AG10803 (cell line): Measurements from ENCODE around the gene DNAJB11.
"Not testable (repeated sequence)": the region's sequence is repeated elsewhere in the genome, so short reads cannot be mapped to it uniquely, and the experiment has no call there.

Experiments used
- DNase-seq: peaks from one replicate; pipeline ENCODE4 v3.0.0; 2010; ENCODE audit warnings: low read depth
- H3K4me3 ChIP-seq: 2 replicates; pipeline ENCODE4 v1.5.1; 2011; ENCODE audit warnings: mild to moderate bottlenecking, low read length, control low read depth
- TF ChIP-seq, protein P1 (sequence below): conservative IDR thresholded peaks from 2 replicates; pipeline ENCODE4 v1.5.1; 2011; ENCODE audit warnings: mild to moderate bottlenecking, low read length, control low read depth, inconsistent platforms

DNAJB11 gene

DNA sequence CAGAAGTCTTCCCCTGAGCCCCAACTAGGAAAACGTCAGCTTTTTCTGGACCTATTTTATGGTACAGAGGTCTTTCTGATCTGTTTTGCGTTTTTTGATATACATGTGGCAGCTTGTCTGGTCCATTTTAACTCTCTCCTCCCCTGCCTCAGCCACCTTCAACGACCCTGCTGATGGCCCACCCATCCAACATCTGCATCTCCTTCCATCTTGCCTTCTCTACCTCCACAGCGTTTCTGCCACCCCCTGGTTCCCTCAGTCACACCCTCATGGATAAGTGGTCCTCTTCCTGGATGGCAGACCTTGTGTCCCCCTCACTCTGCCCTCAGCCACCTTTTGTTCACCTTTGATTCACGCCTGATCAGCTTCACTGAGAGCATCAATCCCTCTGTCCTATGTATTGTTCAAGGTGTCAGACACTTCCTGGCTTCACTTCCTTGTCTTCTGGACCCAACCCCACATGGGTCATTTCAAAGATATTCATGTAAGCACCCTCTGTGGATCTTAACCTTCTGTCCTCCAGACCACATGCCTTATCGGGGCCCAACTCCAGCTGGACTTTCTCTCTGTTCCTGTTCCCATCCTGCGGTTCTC lies 55.8 kb downstream of the DNAJB11 start:
- H3K4me3 ChIP-seq, result no peak overlapping the region
- TF ChIP-seq, protein P1, sequence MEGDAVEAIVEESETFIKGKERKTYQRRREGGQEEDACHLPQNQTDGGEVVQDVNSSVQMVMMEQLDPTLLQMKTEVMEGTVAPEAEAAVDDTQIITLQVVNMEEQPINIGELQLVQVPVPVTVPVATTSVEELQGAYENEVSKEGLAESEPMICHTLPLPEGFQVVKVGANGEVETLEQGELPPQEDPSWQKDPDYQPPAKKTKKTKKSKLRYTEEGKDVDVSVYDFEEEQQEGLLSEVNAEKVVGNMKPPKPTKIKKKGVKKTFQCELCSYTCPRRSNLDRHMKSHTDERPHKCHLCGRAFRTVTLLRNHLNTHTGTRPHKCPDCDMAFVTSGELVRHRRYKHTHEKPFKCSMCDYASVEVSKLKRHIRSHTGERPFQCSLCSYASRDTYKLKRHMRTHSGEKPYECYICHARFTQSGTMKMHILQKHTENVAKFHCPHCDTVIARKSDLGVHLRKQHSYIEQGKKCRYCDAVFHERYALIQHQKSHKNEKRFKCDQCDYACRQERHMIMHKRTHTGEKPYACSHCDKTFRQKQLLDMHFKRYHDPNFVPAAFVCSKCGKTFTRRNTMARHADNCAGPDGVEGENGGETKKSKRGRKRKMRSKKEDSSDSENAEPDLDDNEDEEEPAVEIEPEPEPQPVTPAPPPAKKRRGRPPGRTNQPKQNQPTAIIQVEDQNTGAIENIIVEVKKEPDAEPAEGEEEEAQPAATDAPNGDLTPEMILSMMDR, result no peak
- DNase-seq, result no peak

DNA sequence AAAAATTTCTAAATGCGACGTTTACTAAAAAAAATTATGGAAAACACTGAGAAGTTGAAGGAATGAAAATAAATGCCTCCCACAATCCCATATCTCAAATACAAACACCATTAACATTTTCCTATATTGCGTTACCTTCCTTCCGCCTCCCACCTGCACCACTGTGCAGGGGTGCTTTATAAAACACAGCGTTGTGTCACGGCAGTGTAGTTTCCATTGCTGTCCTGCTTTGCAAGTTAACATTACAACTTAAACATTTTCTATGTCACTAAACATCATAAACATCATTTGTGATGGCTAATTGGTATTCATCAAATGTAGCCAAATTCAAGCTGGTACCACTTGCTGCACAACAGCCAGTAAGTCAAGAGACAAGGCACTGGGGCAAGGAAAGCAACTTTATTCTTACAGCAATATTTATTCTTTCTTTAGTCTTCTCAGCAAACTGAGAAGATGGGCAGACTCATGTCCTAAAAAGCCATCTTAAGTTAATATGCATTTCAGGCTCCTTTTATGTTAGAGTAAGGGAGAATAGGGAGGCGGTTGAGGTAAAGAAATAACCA lies 57.4 kb downstream of the DNAJB11 start:
- DNase-seq, result no peak
- TF ChIP-seq, protein P1, result no peak

DNA sequence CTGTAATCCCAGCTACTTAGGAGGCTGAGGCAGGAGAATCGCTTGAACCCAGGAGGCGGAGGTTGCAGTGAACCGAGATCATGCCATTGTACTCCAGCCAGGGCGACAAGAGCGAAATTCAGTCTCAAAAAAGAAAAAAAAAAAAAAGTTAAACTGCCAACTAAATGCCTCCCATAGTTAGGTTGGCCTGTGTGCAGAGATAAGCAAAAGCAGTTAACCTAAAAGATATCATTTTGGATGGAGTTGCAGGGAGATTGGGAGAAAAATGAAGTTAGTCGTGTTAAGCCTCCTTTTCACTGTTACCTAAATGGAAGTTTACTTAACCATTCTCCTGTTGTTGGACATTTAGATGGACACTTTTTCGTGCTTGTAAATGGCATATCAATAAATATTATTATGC lies 58.2 kb downstream of the DNAJB11 start:
- H3K4me3 ChIP-seq, result no peak overlapping the region
- TF ChIP-seq, protein P1, result no peak
- DNase-seq, result no peak

More for the DNA sequence above, 57.4 kb downstream of the DNAJB11 start:
- H3K4me3 ChIP-seq, result no peak overlapping the region

DNA sequence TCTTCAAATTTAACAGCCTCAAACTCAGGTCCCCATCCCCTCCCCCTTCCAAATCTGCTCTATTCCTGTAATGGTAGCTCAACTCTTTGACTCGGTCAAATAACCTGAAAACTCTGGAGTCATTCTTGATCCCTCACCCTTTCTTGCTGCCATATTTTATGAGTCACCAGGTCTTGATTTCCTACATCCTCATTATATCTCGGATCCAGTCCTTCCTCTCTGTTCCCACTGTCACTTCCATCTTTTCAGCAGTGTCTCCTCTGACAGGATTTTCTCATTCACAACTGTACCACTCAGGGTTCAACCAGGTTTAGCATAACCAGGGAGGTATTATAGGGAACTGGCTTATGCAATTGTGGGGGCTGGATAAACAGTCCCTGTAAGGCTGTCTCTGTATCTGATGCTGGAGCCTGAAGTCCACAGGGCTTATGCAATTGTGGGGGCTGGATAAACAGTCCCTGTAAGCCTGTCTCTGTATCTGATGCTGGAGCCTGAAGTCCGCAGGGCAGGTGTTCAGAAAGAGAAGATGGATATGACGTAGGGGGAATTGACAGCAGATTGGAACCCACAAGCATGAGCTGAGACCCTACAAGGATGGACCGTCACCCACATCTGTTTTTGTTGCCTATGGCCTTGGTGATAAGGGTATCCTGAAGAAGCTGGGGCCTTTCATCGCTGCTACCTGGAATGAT lies 60.6 kb downstream of the DNAJB11 start:
- TF ChIP-seq, protein P1, result no peak
- H3K4me3 ChIP-seq, result no peak overlapping the region
- no peak for DNase-seq

DNA sequence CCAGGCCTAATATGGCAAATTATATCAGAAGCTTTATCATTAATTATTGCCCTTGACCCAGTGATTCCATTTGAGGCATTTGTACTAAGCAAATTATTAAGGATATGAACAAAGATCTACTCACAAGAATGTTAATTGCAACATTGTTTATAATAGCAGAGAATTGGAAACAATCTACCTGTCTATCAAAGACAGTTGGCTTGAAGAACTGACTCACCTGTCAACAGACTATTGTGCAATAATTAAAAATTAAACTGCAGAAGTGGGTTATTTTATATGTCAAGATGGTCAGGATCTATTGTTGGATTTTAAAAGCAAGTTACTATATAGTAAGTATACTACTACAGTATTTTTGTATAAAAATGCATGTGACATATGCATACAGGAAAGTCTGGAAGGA lies 63.0 kb downstream of the DNAJB11 start:
- TF ChIP-seq, protein P1, result no peak
- no peak for DNase-seq
- H3K4me3 ChIP-seq, result no peak overlapping the region

DNA sequence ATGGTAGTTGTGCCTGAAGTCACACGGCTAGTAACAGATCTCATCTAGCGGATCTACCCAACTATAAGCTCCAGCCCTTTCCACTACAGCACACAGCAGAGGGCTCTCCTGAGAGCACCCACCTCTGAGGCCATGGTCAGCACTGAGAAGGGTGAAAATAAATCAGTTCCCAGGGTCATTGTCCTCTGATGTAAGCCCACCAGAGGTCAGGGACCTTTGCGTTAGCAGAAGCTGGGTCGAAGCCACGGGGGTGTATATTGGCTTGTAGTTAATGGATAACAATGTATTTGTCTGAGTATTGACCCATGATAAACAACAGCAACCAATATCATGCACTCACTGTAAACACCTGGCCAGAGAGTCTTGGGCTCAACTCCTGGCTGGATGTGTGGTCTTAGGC lies 63.7 kb downstream of the DNAJB11 start:
- not testable (repeated sequence) for DNase-seq, H3K4me3 ChIP-seq
